WTC11 (cell line): ENCODE results near the gene ARHGEF33. TPM values are rescaled to one million over a fixed set of nuclear protein-coding genes. Genes with fewer than 3 reads are reported as not detected.

Experiments
- ATAC-seq: fragments of 200-7000 bp; cut with Tn5 transposase; 2 replicates; pipeline ENCODE4 v1.10.0; 2021; ENCODE audit warnings: mild to moderate bottlenecking, moderate library complexity
- CTCF ChIA-PET: fragments of 300-600 bp; sonication (Branson Sonifier 250); formaldehyde crosslinking; loops from one replicate; lab custom pipeline; 2021; ENCODE audit warnings: antibody characterized with exemption; lab: Charles Lee
- POLR2A ChIA-PET: fragments of 350-600 bp; sonication (Branson Sonifier 250); formaldehyde crosslinking; loops from one replicate; lab custom pipeline; 2021; ENCODE audit warnings: antibody characterized with exemption; lab: Charles Lee
- DNase-seq: peaks from one replicate; pipeline ENCODE4 v3.0.0; 2021; ENCODE audit warnings: low spot score
- H3K27ac Mint-ChIP-seq: 2 replicates; pipeline ENCODE4 v1.8.0; 2021; ENCODE audit warnings: mixed read lengths
- H3K27me3 Mint-ChIP-seq: 2 replicates; pipeline ENCODE4 v1.8.0; 2021; ENCODE audit warnings: low read depth, mild to moderate bottlenecking, moderate library complexity, mixed read lengths
- H3K36me3 Mint-ChIP-seq: 2 replicates; pipeline ENCODE4 v1.8.0; 2021; ENCODE audit warnings: mixed read lengths
- H3K4me1 Mint-ChIP-seq: 2 replicates; pipeline ENCODE4 v1.8.0; 2022; ENCODE audit warnings: mixed read lengths
- H3K4me3 Mint-ChIP-seq: 2 replicates; pipeline ENCODE4 v1.8.0; 2021; ENCODE audit warnings: mild to moderate bottlenecking, moderate library complexity, mixed read lengths
- H3K9me3 Mint-ChIP-seq: 2 replicates; pipeline ENCODE4 v1.8.0; 2021; ENCODE audit warnings: mixed read lengths
- ATF1 ChIP-seq: sonication (generic); formaldehyde crosslinking; IDR thresholded peaks from 2 replicates; pipeline ENCODE4 v1.8.1; 2023; ENCODE audit warnings: mild to moderate bottlenecking, moderate library complexity, missing genetic modification reagents
- CBFB ChIP-seq: sonication (generic); formaldehyde crosslinking; IDR thresholded peaks from 2 replicates; pipeline ENCODE4 v1.8.1; 2022; ENCODE audit warnings: mild to moderate bottlenecking, low read depth, missing genetic modification reagents
- CREB1 ChIP-seq: sonication (generic); formaldehyde crosslinking; IDR thresholded peaks from 2 replicates; pipeline ENCODE4 v1.8.0; 2023; ENCODE audit warnings: mild to moderate bottlenecking, missing genetic modification reagents
- ELF4 ChIP-seq: sonication (generic); formaldehyde crosslinking; IDR thresholded peaks from 2 replicates; pipeline ENCODE4 v1.8.1; 2022; ENCODE audit warnings: low read depth, mild to moderate bottlenecking, moderate library complexity, missing genetic modification reagents
- ETV6 ChIP-seq: sonication (generic); formaldehyde crosslinking; IDR thresholded peaks from 2 replicates; pipeline ENCODE4 v1.8.1; 2022; ENCODE audit warnings: mild to moderate bottlenecking, missing genetic modification reagents
- FOXJ3 ChIP-seq: sonication (generic); formaldehyde crosslinking; IDR thresholded peaks from 2 replicates; pipeline ENCODE4 v1.9.0; 2021; ENCODE audit warnings: missing genetic modification reagents, mild to moderate bottlenecking, borderline replicate concordance
- HMGA2 ChIP-seq: fragments of 250-450 bp; sonication (Bioruptor Pico); IDR thresholded peaks from 2 replicates; pipeline ENCODE4 v1.4.0; 2021; ENCODE audit warnings: mild to moderate bottlenecking, moderate library complexity
- JAZF1 ChIP-seq: fragments of 250-450 bp; sonication (Bioruptor Pico); IDR thresholded peaks from 2 replicates; pipeline ENCODE4 v1.9.0; 2021; ENCODE audit warnings: moderate library complexity, mild to moderate bottlenecking, inconsistent platforms
- MXD4 ChIP-seq: fragments of 250-450 bp; sonication (Bioruptor Pico); IDR thresholded peaks from 2 replicates; pipeline ENCODE4 v1.8.0; 2021; ENCODE audit warnings: mild to moderate bottlenecking, moderate library complexity, borderline replicate concordance
- MYBL2 ChIP-seq: sonication (generic); formaldehyde crosslinking; IDR thresholded peaks from 2 replicates; pipeline ENCODE4 v1.8.1; 2023; ENCODE audit warnings: mild to moderate bottlenecking, moderate library complexity, missing genetic modification reagents
- NFE2L1 ChIP-seq: sonication (generic); formaldehyde crosslinking; IDR thresholded peaks from 2 replicates; pipeline ENCODE4 v1.8.1; 2023; ENCODE audit warnings: missing genetic modification reagents
- OVOL2 ChIP-seq: fragments of 250-450 bp; sonication (Bioruptor Pico); IDR thresholded peaks from 2 replicates; pipeline ENCODE4 v1.9.0; 2021; ENCODE audit warnings: mild to moderate bottlenecking, borderline replicate concordance
- RORB ChIP-seq: fragments of 250-450 bp; sonication (Bioruptor Pico); IDR thresholded peaks from 2 replicates; pipeline ENCODE4 v1.9.0; 2021; ENCODE audit warnings: mild to moderate bottlenecking
- SMAD3 ChIP-seq: sonication (generic); formaldehyde crosslinking; IDR thresholded peaks from 2 replicates; pipeline ENCODE4 v1.8.0; 2022; ENCODE audit warnings: missing genetic modification reagents, mild to moderate bottlenecking, borderline replicate concordance
- SMAD4 ChIP-seq: sonication (generic); formaldehyde crosslinking; IDR thresholded peaks from 2 replicates; pipeline ENCODE4 v1.8.0; 2022; ENCODE audit warnings: mild to moderate bottlenecking, missing genetic modification reagents
- SP1 ChIP-seq: sonication (generic); formaldehyde crosslinking; conservative IDR thresholded peaks from 2 replicates; pipeline ENCODE4 v1.8.1; 2022; ENCODE audit warnings: missing genetic modification reagents
- TCF7 ChIP-seq: sonication (generic); formaldehyde crosslinking; IDR thresholded peaks from 2 replicates; pipeline ENCODE4 v1.8.0; 2022; ENCODE audit warnings: mild to moderate bottlenecking, low read depth, missing genetic modification reagents, moderate library complexity
- ZNF232 ChIP-seq: sonication (generic); formaldehyde crosslinking; IDR thresholded peaks from 2 replicates; pipeline ENCODE4 v1.8.0; 2022; ENCODE audit warnings: mild to moderate bottlenecking, missing genetic modification reagents
- ZNF317 ChIP-seq: sonication (generic); formaldehyde crosslinking; IDR thresholded peaks from 2 replicates; pipeline ENCODE4 v1.8.1; 2023; ENCODE audit warnings: low read depth, mild to moderate bottlenecking, moderate library complexity, missing genetic modification reagents, borderline replicate concordance
- ZNF423 ChIP-seq: fragments of 250-450 bp; sonication (Bioruptor Pico); IDR thresholded peaks from 2 replicates; pipeline ENCODE4 v2.1.2; 2022; ENCODE audit warnings: mild to moderate bottlenecking, moderate library complexity
- total RNA-seq: library from RNA; stranded (reverse); gene quantifications from 3 replicates; pipeline ENCODE4 v1.2.3, GENCODE V29; 2021
- TF ChIP-seq, protein P1 (sequence below): fragments of 250-450 bp; sonication (Bioruptor Pico); IDR thresholded peaks from 2 replicates; pipeline ENCODE4 v1.9.0; 2021; ENCODE audit warnings: mild to moderate bottlenecking
- TF ChIP-seq, protein P2 (sequence below): sonication (generic); formaldehyde crosslinking; IDR thresholded peaks from 2 replicates; pipeline ENCODE4 v1.8.1; 2023; ENCODE audit warnings: mild to moderate bottlenecking, missing genetic modification reagents
- TF ChIP-seq, protein P3 (sequence below): sonication (generic); formaldehyde crosslinking; IDR thresholded peaks from 2 replicates; pipeline ENCODE4 v1.8.0; 2023; ENCODE audit warnings: missing genetic modification reagents
- TF ChIP-seq, protein P4 (sequence below): fragments of 250-450 bp; sonication (Bioruptor Pico); IDR thresholded peaks from 2 replicates; pipeline ENCODE4 v1.9.0; 2021; ENCODE audit warnings: mild to moderate bottlenecking, borderline replicate concordance
- TF ChIP-seq, protein P5 (sequence below): sonication (generic); formaldehyde crosslinking; IDR thresholded peaks from 2 replicates; pipeline ENCODE4 v1.8.0; 2022; ENCODE audit warnings: mild to moderate bottlenecking, missing genetic modification reagents
- TF ChIP-seq, protein P6 (sequence below): sonication (generic); formaldehyde crosslinking; conservative IDR thresholded peaks from 2 replicates; pipeline ENCODE4 v1.8.1; 2023; ENCODE audit warnings: mild to moderate bottlenecking, low read depth, missing genetic modification reagents, moderate library complexity

The ARHGEF33 gene
- total RNA-seq, 1 experiment from 2014 or later = 0.42 TPM

DNA sequence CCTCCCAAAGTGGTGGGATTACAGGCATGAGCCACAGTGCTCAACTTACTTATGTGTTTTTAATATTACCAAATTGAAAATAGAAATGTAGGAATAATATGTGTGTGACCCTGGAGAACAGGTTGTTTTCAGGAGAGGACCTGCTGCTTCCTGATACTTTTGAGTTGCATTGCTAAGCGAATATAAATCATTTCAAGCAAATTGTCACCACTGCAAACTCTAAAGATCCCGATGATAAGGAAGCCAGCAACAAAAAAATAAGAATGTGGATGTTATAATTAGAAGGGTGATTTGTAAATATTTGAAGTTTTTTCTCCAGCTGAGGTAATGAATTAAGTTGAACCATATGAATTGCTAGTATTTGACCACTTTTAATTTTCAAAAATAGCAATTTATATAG, 40.9 kb downstream of the ARHGEF33 start:
- TF ChIP-seq ZNF232 (CRISPR knock-in tag) (no peak), ATF1 (CRISPR knock-in tag) (no peak), MXD4 (CRISPR knock-in tag) (no peak), JAZF1 (no peak), ZNF317 (CRISPR knock-in tag) (no peak), NFE2L1 (CRISPR knock-in tag) (no peak), SMAD3 (no peak), FOXJ3 (CRISPR knock-in tag) (no peak), RORB (CRISPR knock-in tag) (no peak), CREB1 (no peak), CBFB (CRISPR knock-in tag) (no peak), SP1 (CRISPR knock-in tag) (no peak), ETV6 (CRISPR knock-in tag) (no peak)
- TF ChIP-seq, protein P1, sequence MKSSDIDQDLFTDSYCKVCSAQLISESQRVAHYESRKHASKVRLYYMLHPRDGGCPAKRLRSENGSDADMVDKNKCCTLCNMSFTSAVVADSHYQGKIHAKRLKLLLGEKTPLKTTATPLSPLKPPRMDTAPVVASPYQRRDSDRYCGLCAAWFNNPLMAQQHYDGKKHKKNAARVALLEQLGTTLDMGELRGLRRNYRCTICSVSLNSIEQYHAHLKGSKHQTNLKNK (CRISPR knock-in tag) = no peak
- TF ChIP-seq, protein P2, sequence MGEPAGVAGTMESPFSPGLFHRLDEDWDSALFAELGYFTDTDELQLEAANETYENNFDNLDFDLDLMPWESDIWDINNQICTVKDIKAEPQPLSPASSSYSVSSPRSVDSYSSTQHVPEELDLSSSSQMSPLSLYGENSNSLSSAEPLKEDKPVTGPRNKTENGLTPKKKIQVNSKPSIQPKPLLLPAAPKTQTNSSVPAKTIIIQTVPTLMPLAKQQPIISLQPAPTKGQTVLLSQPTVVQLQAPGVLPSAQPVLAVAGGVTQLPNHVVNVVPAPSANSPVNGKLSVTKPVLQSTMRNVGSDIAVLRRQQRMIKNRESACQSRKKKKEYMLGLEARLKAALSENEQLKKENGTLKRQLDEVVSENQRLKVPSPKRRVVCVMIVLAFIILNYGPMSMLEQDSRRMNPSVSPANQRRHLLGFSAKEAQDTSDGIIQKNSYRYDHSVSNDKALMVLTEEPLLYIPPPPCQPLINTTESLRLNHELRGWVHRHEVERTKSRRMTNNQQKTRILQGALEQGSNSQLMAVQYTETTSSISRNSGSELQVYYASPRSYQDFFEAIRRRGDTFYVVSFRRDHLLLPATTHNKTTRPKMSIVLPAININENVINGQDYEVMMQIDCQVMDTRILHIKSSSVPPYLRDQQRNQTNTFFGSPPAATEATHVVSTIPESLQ = no peak
- TF ChIP-seq, protein P3, sequence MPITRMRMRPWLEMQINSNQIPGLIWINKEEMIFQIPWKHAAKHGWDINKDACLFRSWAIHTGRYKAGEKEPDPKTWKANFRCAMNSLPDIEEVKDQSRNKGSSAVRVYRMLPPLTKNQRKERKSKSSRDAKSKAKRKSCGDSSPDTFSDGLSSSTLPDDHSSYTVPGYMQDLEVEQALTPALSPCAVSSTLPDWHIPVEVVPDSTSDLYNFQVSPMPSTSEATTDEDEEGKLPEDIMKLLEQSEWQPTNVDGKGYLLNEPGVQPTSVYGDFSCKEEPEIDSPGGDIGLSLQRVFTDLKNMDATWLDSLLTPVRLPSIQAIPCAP (CRISPR knock-in tag) = no peak
- TF ChIP-seq, protein P4, sequence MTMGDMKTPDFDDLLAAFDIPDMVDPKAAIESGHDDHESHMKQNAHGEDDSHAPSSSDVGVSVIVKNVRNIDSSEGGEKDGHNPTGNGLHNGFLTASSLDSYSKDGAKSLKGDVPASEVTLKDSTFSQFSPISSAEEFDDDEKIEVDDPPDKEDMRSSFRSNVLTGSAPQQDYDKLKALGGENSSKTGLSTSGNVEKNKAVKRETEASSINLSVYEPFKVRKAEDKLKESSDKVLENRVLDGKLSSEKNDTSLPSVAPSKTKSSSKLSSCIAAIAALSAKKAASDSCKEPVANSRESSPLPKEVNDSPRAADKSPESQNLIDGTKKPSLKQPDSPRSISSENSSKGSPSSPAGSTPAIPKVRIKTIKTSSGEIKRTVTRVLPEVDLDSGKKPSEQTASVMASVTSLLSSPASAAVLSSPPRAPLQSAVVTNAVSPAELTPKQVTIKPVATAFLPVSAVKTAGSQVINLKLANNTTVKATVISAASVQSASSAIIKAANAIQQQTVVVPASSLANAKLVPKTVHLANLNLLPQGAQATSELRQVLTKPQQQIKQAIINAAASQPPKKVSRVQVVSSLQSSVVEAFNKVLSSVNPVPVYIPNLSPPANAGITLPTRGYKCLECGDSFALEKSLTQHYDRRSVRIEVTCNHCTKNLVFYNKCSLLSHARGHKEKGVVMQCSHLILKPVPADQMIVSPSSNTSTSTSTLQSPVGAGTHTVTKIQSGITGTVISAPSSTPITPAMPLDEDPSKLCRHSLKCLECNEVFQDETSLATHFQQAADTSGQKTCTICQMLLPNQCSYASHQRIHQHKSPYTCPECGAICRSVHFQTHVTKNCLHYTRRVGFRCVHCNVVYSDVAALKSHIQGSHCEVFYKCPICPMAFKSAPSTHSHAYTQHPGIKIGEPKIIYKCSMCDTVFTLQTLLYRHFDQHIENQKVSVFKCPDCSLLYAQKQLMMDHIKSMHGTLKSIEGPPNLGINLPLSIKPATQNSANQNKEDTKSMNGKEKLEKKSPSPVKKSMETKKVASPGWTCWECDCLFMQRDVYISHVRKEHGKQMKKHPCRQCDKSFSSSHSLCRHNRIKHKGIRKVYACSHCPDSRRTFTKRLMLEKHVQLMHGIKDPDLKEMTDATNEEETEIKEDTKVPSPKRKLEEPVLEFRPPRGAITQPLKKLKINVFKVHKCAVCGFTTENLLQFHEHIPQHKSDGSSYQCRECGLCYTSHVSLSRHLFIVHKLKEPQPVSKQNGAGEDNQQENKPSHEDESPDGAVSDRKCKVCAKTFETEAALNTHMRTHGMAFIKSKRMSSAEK (CRISPR knock-in tag) = no peak
- TF ChIP-seq, protein P5, sequence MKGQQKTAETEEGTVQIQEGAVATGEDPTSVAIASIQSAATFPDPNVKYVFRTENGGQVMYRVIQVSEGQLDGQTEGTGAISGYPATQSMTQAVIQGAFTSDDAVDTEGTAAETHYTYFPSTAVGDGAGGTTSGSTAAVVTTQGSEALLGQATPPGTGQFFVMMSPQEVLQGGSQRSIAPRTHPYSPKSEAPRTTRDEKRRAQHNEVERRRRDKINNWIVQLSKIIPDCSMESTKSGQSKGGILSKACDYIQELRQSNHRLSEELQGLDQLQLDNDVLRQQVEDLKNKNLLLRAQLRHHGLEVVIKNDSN = no peak
- ChIA-PET POLR2A (no interaction called here), CTCF (interaction anchor here (2.0 kb wide), 1 partner anchor 17 kb away, joined by 9 read pairs; no protein-coding TSS in a partner anchor)
- Mint-ChIP-seq H3K27me3 (no peaks in the 10 kb centered on the region), H3K27ac (no peak overlapping the region), H3K9me3 (no peaks in the 10 kb centered on the region), H3K4me3 (no peak overlapping the region), H3K36me3 (no peaks in the 10 kb centered on the region), H3K4me1 (no peaks in the 10 kb centered on the region)
- ATAC-seq (no peak), DNase-seq (no peak)

DNA sequence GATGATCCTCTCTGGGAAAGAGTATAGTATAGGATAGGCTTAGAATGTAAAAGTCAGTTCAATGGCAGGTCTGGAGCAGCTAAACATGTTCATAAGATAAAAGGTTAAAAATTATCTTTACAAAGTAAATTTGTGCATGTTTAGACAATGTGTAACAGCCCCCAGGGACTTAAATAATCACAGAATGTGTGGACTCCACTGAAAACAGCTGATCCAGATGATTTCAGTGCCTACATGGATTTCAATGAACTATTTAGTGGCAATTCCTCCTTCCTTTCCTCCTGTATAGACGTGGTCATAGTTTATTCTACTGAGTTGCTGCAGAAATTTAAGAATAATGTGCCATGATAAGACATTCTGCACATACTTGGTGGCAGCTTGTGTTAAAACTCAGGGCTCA, 42.9 kb downstream of the ARHGEF33 start:
- Mint-ChIP-seq H3K36me3 (no peaks in the 10 kb centered on the region), H3K27me3 (no peaks in the 10 kb centered on the region), H3K4me1 (no peaks in the 10 kb centered on the region), H3K4me3 (no peak overlapping the region), H3K27ac (no peak overlapping the region), H3K9me3 (no peaks in the 10 kb centered on the region)
- DNase-seq = no peak
- ChIA-PET CTCF (interaction anchor here (1.0 kb wide), 1 partner anchor 15 kb away, joined by 12 read pairs; no protein-coding TSS in a partner anchor), POLR2A (interaction anchor here (1.0 kb wide), 1 partner anchor 181 kb away, joined by 3 read pairs; no protein-coding TSS in a partner anchor)
- no peak for ATAC-seq
- TF ChIP-seq, protein P6, sequence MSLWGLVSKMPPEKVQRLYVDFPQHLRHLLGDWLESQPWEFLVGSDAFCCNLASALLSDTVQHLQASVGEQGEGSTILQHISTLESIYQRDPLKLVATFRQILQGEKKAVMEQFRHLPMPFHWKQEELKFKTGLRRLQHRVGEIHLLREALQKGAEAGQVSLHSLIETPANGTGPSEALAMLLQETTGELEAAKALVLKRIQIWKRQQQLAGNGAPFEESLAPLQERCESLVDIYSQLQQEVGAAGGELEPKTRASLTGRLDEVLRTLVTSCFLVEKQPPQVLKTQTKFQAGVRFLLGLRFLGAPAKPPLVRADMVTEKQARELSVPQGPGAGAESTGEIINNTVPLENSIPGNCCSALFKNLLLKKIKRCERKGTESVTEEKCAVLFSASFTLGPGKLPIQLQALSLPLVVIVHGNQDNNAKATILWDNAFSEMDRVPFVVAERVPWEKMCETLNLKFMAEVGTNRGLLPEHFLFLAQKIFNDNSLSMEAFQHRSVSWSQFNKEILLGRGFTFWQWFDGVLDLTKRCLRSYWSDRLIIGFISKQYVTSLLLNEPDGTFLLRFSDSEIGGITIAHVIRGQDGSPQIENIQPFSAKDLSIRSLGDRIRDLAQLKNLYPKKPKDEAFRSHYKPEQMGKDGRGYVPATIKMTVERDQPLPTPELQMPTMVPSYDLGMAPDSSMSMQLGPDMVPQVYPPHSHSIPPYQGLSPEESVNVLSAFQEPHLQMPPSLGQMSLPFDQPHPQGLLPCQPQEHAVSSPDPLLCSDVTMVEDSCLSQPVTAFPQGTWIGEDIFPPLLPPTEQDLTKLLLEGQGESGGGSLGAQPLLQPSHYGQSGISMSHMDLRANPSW (CRISPR knock-in tag) = no peak
- TF ChIP-seq NFE2L1 (CRISPR knock-in tag) (no peak), SMAD3 (no peak), OVOL2 (CRISPR knock-in tag) (no peak), TCF7 (no peak), SMAD4 (CRISPR knock-in tag) (no peak), MYBL2 (CRISPR knock-in tag) (no peak), ZNF423 (CRISPR knock-in tag) (no peak), ELF4 (CRISPR knock-in tag) (no peak), HMGA2 (no peak)
- TF ChIP-seq, protein P1 (CRISPR knock-in tag) = no peak
